HG02884 (cell line): ENCODE measurements around the gene PPP1R1C.

Experiments
- ATAC-seq: cut with Tn5 transposase; IDR thresholded peaks from one replicate; pipeline ENCODE4 v1.9.1; 2021; ENCODE audit warnings: mild to moderate bottlenecking, moderate library complexity; ENCODE audit not compliant: unreplicated experiment

PPP1R1C gene

GRCh38 chr2:182098648-182099047 is 113.0 kb downstream of the PPP1R1C start:
- no peak for ATAC-seq

- ATAC-seq, result peak; percentile 48
Measured at GRCh38 chr2:182101263-182101662, 115.6 kb downstream of the PPP1R1C start.

- no peak for ATAC-seq
Measured at GRCh38 chr2:182103526-182103925, 117.9 kb downstream of the PPP1R1C start.

GRCh38 chr2:182110347-182110746 is 124.7 kb downstream of the PPP1R1C start:
- ATAC-seq, result no peak

GRCh38 chr2:182113334-182113733 is 127.7 kb downstream of the PPP1R1C start:
- no peak for ATAC-seq

DNA sequence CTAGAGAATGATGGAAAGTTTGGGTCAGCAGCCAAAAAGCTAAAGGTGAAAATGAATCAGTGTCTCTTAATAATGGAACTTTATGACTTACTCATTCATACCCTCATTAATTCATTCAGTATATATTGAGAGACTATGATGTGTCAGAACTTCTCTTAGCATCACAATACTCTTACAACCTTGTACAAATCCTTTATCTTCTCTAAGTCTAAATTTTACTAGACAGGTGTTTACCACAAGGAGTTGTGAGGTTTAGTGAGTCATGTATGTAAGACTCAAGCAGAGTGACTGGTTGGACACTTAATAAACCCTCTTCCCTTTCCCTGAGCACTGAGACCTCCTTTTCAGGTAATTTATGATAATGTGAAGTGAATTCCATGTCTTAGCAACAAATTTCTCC is 129.6 kb downstream of the PPP1R1C start:
- no peak for ATAC-seq

GRCh38 chr2:182116774-182117173 is 131.1 kb downstream of the PPP1R1C start:
- no peak for ATAC-seq

- ATAC-seq, result no peak
Measured at GRCh38 chr2:182117196-182117595, 131.5 kb downstream of the PPP1R1C start.

DNA sequence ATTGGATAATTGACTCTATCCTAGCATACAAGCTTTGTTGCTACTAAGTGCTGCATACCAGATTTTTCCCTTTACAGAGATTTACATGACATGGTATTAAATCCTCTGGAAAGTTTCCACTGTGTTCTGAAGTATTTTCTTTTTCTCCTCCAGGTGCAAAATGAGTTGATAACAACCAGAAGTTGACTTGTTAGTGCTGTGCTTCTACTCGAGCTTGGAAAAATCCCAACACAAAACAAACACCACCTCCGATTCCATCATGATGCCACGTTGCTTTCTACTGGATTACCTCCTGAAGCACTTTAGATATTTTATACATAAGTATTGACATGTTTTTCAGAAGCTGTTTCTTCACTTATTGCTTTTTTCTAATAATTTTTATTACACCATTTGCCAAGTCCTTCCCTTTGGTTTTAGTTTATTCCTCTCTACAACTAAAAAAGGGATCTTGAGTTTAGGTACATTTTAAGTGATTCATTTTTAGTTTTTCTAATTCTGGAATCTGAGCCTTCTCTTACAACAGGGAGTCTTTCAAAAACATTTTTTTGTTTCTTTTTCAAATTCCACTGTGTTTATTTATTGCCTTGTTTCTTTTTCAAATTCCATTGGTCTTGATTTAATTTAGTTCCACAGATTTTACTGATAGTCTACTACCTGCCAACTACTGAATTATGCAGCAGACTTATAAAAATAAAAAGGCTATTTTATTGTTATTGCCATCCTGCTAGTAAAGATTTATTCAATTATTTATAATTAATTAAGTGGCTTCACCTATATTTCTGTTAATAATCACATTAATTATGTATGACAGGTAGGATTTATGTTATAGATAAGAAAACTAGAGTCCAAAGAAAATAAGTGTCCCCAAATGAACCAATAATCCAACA is 143.4 kb downstream of the PPP1R1C start:
- no peak for ATAC-seq

- ATAC-seq, result no peak
Measured at GRCh38 chr2:182132605-182133004, 147.0 kb downstream of the PPP1R1C start.

DNA sequence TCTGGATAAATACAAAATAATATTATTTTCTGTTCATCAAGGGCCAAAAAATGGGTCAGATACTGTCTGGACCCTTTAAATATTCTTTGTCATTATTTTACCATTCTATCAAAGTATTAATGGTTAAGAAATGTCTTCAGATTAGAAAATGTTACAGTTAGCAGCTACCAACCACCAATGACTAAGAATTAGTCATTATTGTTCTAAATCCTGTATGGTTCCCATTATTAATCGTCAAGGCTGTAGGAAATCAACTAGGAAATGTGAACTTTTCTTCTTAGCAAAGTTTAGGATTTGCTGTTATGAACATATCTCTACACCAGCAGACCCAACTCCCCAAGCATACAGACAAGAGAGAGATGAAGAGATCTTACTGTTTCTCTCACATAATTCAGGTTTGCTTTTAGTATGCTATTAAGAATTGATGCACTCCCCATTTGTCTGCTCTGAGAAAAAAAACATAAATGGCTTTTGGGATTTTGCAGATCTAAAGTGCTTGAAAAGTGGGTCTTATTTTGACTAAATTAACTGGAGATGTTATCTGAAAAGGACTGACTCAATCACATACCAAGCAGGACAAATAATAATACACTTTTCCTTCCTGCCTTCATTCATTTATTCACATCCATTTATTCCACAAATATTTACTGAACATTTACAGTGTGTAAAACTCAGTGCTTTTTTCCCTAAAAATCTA is 147.7 kb downstream of the PPP1R1C start:
- ATAC-seq, result no peak

DNA sequence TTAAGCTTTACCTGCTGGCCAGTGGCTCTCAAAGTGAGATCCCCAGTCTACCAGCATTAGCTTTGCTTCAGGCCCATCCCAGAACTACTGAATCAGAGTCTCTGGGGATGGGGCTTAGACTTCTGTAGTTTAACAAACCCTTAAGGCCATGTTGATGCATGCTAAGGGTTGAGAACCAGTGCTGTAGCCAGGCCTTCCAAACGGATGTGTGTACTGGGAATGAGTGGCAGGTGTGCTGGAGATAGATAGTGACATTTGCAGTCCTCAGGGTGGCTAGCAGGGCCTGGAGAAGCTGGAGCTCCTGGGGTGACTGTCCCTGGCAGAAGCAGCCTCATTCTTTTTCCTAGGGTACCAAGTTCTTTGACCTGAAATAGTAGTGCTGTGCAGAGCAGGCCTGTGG is 148.5 kb downstream of the PPP1R1C start:
- no peak for ATAC-seq

- no peak for ATAC-seq
Measured at GRCh38 chr2:182142062-182142461, 156.4 kb downstream of the PPP1R1C start.

- no peak for ATAC-seq
Measured at GRCh38 chr2:182144041-182144775, 158.6 kb downstream of the PPP1R1C start.

- ATAC-seq, result no peak
Measured at GRCh38 chr2:182144776-182145165, 159.1 kb downstream of the PPP1R1C start.

- no peak for ATAC-seq
Measured at GRCh38 chr2:182148344-182148743, 162.7 kb downstream of the PPP1R1C start.

DNA sequence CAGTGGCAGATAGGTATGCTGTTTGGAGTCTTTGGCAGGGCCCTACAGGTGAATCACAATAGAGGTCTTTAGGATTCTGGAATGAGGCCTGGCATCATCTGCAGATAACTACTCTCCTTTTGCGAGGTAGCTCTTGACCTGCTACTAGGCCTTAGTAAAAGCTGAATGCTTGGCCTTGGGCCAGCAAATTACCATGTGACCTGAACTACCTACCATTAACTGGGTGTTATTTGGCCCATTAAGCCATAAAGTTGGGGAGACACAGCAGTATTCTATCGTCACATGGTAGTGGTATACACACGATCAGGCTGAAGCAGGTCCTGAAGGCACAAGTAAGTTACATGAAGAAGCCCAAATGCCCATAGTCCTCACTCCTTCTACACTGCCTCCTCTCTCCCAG is 178.2 kb downstream of the PPP1R1C start:
- no peak for ATAC-seq

- ATAC-seq, result no peak
Measured at GRCh38 chr2:182164686-182165085, 179.0 kb downstream of the PPP1R1C start.

- no peak for ATAC-seq
Measured at GRCh38 chr2:182165202-182165601, 179.5 kb downstream of the PPP1R1C start.

GRCh38 chr2:182166406-182166805 is 180.8 kb downstream of the PPP1R1C start:
- no peak for ATAC-seq

GRCh38 chr2:182166841-182167240 is 181.2 kb downstream of the PPP1R1C start:
- no peak for ATAC-seq
